HG03565 (cell line): Measurements from ENCODE around the gene ESPNL.

Experiments
- ATAC-seq: cut with Tn5 transposase; IDR thresholded peaks from one replicate; pipeline ENCODE4 v1.9.1; 2021; ENCODE audit warnings: mild to moderate bottlenecking, moderate library complexity; ENCODE audit not compliant: unreplicated experiment

Gene ESPNL

DNA sequence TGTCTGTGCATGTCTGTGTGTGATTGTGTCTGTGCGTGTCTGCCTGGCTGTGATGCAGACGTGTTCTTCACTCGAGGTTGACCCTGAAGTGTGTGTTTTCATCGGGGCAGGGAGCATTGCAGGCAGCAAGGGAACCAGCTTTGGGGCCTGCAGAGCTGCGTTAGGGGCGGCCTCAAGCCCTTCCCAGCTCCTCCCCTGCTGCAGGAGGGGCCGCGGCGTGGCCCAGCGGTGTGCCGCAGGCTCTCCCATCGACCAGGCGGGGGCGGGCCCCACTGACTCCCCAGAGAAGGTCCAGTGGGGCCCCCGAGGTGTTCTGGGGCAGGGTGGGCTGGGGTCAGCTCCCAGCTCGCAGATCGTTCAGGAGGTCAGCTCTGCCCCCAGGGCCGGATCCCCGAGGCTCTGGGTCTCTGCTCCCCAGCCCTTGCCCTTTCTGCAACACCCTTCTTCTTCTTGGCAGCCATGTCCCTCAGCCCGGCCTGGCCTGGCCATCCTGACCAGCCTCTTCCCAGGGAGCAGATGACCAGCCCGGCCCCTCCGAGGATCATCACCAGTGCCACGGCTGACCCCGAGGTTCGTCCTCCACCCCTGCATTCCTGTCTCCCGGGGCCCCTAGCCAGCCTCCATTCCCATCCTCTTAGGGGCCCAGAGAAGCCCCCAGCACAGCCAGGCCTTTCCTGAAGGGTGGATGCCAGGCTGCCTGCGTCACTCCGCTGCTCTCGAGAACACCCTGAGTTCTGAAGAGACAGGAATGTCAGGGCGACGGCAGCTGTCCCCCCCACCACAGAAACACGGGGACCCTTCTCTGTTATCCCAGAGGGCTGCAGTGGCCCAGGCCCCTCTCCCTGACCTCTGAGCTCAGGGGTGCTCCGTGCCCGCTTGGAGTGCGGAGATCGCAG is 27.3 kb downstream of the ESPNL start:
- no peak for ATAC-seq

DNA sequence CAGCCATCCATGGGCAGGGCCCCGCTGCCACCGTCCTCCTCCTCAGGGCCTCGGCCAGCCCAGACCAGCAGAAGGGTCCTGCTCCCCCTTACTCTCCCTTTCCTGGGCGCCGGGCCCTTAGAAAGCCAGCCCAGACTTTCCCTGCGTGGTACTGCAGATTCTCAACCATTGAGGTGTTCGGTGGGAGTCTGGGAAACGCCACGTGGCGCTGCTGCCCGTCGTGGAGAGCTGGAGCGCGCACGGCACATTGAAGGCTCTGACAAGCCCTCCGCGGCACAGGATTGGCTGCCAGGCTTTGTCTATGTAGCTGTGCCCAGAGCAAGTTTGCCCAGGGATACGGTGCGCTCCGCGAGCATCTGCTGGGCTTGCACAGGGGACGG is 27.9 kb downstream of the ESPNL start:
- no peak for ATAC-seq

DNA sequence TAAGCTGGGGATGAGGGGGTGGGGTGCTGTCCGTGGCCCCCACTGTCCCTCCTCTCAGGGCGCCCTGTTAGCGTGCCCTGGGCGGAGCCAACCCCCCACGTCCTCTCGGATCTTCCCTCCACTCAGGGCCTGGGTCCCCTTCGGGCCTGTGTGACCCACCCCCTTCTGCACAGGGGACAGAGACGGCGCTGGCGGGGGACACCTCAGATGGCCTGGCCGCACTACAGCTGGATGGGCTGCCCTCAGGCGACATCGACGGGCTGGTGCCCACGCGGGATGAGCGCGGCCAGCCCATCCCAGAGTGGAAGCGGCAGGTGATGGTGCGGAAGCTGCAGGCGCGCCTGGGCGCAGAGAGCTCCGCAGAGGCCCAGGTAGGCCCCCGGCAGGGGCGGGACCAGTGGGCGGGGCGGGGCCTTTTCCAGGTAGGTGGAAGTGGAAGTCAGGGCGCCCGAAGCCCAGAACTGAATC is 28.4 kb downstream of the ESPNL start:
- no peak for ATAC-seq

DNA sequence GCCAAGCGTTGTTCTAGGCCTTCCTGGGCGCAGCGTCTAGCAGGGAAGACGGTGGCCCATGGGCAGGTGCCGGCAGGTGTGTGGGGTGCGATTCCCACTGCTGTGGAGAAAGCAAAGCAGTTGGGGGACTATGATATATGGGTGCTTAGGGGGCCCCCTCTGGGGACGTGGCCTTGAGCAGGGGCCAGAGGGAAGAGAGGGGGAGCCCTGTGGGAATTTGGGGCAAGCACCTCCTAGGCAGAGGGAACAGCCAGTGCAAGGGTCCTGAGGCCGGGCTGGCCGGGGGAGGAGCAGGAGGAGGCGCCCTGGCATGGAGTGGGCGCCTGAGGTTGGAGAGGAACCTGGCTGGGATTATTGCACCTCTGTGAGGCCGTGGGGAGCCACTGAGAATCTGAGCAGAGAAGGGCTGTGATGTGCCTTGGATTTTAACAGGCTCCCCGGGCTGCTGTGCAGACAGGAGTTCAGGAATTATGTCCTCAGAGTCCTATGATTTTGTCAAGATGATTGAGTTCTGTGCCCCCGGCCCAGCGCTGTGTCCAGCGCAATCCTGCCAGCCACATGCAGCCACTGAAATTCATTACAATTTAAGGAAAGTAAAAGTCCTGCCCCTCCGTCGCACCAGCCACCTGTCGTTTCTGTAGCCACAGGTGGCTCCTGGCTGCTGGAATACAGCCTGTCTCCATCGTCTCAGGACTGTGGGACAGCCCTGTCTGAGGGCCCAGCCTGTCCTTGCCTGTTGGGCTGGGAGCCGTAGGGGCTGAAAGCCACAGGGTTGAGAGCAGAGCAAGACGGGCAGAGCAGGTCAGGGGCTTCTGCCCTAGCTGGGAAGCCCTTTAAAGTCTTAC is 29.2 kb downstream of the ESPNL start:
- no peak for ATAC-seq

GRCh38 chr2:238130111-238130695 is 30.1 kb downstream of the ESPNL start:
- ATAC-seq, result no peak

- ATAC-seq, result no peak
Observed at GRCh38 chr2:238130696-238131628, 30.8 kb downstream of the ESPNL start.

GRCh38 chr2:238131761-238132462 is 31.8 kb downstream of the ESPNL start:
- ATAC-seq, result no peak

- no peak for ATAC-seq
Observed at GRCh38 chr2:238132463-238133450, 32.6 kb downstream of the ESPNL start.

GRCh38 chr2:238133499-238134392 is 33.6 kb downstream of the ESPNL start:
- ATAC-seq, result no peak

DNA sequence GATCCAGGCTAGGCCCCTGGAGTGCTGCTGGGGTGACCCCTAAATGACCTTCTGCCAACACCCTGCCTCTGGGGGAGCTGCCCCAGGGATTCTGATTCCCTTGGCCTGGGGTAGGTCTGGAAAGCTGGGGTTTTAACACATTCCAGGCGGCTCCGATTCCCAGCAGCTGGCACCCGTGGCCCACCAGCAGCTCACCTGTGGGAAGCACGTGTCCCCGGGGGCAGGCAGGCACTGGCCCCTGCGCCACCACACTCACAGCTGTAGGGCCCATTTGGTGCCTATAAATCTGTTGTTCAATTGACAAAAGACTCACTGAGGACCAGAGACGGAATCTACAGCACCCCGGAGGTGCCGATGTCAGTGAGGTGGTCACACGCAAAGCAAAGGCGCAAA is 34.2 kb downstream of the ESPNL start:
- ATAC-seq, result no peak

GRCh38 chr2:238135601-238136150 is 35.5 kb downstream of the ESPNL start:
- ATAC-seq, result no peak

GRCh38 chr2:238136820-238137537 is 36.8 kb downstream of the ESPNL start:
- no peak for ATAC-seq

DNA sequence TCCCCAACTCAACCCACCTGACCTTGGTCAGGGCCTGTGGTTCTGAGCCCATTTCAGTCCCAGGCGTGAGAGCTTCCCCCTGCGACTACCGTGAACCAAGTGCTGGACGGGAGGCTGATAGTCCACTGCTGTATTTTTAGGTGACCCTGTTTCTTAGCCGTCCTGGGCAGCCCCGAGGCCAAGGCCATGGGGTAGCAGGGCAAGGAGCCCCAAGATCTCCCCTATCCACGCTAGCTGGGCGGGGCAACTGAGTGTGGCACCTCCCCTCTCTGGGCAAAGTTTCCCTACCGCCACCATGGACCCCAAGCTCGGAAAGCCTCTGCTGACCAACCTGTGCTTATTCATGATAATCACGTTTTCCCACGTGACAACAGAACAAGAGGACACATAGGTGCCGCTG is 37.7 kb downstream of the ESPNL start:
- no peak for ATAC-seq

GRCh38 chr2:238138331-238139195 is 38.4 kb downstream of the ESPNL start, which contains the start of gene KLHL30:
Gene KLHL30 (plus strand): TSS chr2:238138668. CDS start chr2:238140755, 2,087 bp downstream.
- ATAC-seq, result no peak

GRCh38 chr2:238139196-238140039 is 39.3 kb downstream of the ESPNL start:
- ATAC-seq, result no peak
